Measurements from ENCODE around the gene CPSF6. TPM values are rescaled to one million over a fixed set of nuclear protein-coding genes. Genes with fewer than 3 reads are reported as not detected.

The CPSF6 gene
- total RNA-seq, 1 experiment from 2014 or later, result 124 TPM

GRCh38 chr12:69241438-69242092 is 2.2 kb downstream of the CPSF6 start (continued):
- TF ChIP-seq SMAD4 (CRISPR knock-in tag; IDR thresholded peaks at IDR 0.05) (no peak), STAT6 (CRISPR knock-in tag; conservative IDR thresholded peaks at IDR 0.05; ENCODE audit: low read depth) (no peak), ZNF512 (CRISPR knock-in tag; IDR thresholded peaks at IDR 0.05; ENCODE audit: borderline replicate concordance) (no peak)

- TF ChIP-seq RELA (CRISPR knock-in tag; IDR thresholded peaks at IDR 0.05; ENCODE audit: borderline replicate concordance), result no peak
- no peak for TF ChIP-seq FOXP4 (CRISPR knock-in tag; IDR thresholded peaks at IDR 0.05)
- no peak for TF ChIP-seq JAZF1 (CRISPR knock-in tag; IDR thresholded peaks at IDR 0.05)
- TF ChIP-seq ZNF425 (CRISPR knock-in tag; conservative IDR thresholded peaks at IDR 0.05), result no peak
- TF ChIP-seq ZNF232 (CRISPR knock-in tag; IDR thresholded peaks at IDR 0.05), result no peak
- TF ChIP-seq ZBTB21 (CRISPR knock-in tag; IDR thresholded peaks at IDR 0.05; ENCODE audit: borderline replicate concordance), result no peak
- no peak for TF ChIP-seq GABPB1 (CRISPR knock-in tag; IDR thresholded peaks at IDR 0.05)
- TF ChIP-seq SP1 (CRISPR knock-in tag; conservative IDR thresholded peaks at IDR 0.05), result no peak
- no peak for TF ChIP-seq TEAD4 (CRISPR knock-in tag; IDR thresholded peaks at IDR 0.05)
- ChIA-PET CTCF (interaction anchor here (1.1 kb wide), 1 partner anchor 87 kb away, joined by 4 read pairs; no protein-coding TSS in a partner anchor), POLR2A (no interaction called here)
- peaks cover 17% of the 10 kb centered on the region for H3K36me3 Mint-ChIP-seq
- H3K9me3 Mint-ChIP-seq, result peaks cover 9% of the 10 kb centered on the region
- H3K4me1 Mint-ChIP-seq, result peaks cover 68% of the 10 kb centered on the region
- H3K27me3 Mint-ChIP-seq (ENCODE audit: low read depth), result no peaks in the 10 kb centered on the region; the same call in 1 of the 2 replicates
- DNase-seq (ENCODE audit: low spot score), result no peak
- H3K27ac Mint-ChIP-seq, result peak overlapping the region; percentile 21; the same call in 1 of the 2 replicates
- no peak for ATAC-seq
- peak overlapping the region; percentile 98 for H3K4me3 Mint-ChIP-seq
Measured at GRCh38 chr12:69243099-69244084, 4.0 kb downstream of the CPSF6 start.
